Loucy (cell line): ENCODE data around the gene SLC6A20.

Experiments
- H2AFZ ChIP-seq: fragments of 200-600 bp; sonication (generic); 2 replicates; pipeline ENCODE4 v1.6.0; 2016; ENCODE audit warnings: antibody characterized with exemption, mild to moderate bottlenecking, low read length, moderate library complexity
- H3F3A ChIP-seq: fragments of 200-600 bp; 2 replicates; pipeline ENCODE4 v1.6.0; 2016; ENCODE audit warnings: antibody characterized with exemption, low read depth, mild to moderate bottlenecking
- H3K27me3 ChIP-seq: fragments of 200-600 bp; sonication (generic); 2 replicates; pipeline ENCODE4 v1.6.1; 2014; ENCODE audit warnings: low read length, mild to moderate bottlenecking; ENCODE audit not compliant: insufficient read depth, poor library complexity, severe bottlenecking
- H3K36me3 ChIP-seq: fragments of 200-600 bp; sonication (generic); 2 replicates; pipeline ENCODE4 v1.6.1; 2016; ENCODE audit warnings: low read length; ENCODE audit not compliant: insufficient read depth
- H3K4me1 ChIP-seq: fragments of 200-600 bp; sonication (generic); 2 replicates; pipeline ENCODE4 v1.5.1; 2014; ENCODE audit warnings: low read length, mild to moderate bottlenecking; ENCODE audit not compliant: insufficient read depth, poor library complexity, severe bottlenecking
- H3K4me2 ChIP-seq: fragments of 200-600 bp; sonication (generic); 2 replicates; pipeline ENCODE4 v1.6.0; 2014; ENCODE audit warnings: antibody characterized with exemption, low read length, low read depth, mild to moderate bottlenecking; ENCODE audit not compliant: poor library complexity, severe bottlenecking
- H3K4me3 ChIP-seq: fragments of 200-600 bp; sonication (generic); 2 replicates; pipeline ENCODE4 v1.5.1; 2014; ENCODE audit warnings: low read length, mild to moderate bottlenecking, mixed read lengths; ENCODE audit not compliant: poor library complexity, severe bottlenecking
- H3K79me2 ChIP-seq: fragments of 200-600 bp; sonication (generic); 2 replicates; pipeline ENCODE4 v1.6.1; 2014; ENCODE audit warnings: low read length; ENCODE audit not compliant: insufficient read depth
- H3K9ac ChIP-seq: fragments of 200-600 bp; sonication (generic); 2 replicates; pipeline ENCODE4 v1.6.0; 2014; ENCODE audit warnings: mild to moderate bottlenecking, low read depth, low read length, moderate library complexity; ENCODE audit not compliant: poor library complexity, severe bottlenecking
- H3K9me2 ChIP-seq: fragments of 200-600 bp; sonication (generic); replicated peaks from 2 replicates; pipeline ENCODE4 v1.6.1; 2016; ENCODE audit warnings: low read depth, low read length, mixed read lengths
- H3K9me3 ChIP-seq: fragments of 200-600 bp; sonication (generic); 2 replicates; pipeline ENCODE4 v1.6.1; 2014; ENCODE audit warnings: mild to moderate bottlenecking, antibody characterized with exemption, low read length, low read depth; ENCODE audit not compliant: insufficient read depth
- H4K20me1 ChIP-seq: fragments of 200-600 bp; sonication (generic); 2 replicates; pipeline ENCODE4 v1.6.0; 2014; ENCODE audit warnings: antibody characterized with exemption, low read length, mild to moderate bottlenecking; ENCODE audit not compliant: insufficient read depth, poor library complexity, severe bottlenecking
- CTCF ChIP-seq: fragments of 200-600 bp; sonication (generic); conservative IDR thresholded peaks from 2 replicates; pipeline ENCODE4 v1.5.1; 2014; ENCODE audit warnings: mild to moderate bottlenecking, antibody characterized with exemption, low read length
- EZH2phosphoT487 ChIP-seq: fragments of 200-600 bp; IDR thresholded peaks from 2 replicates; pipeline ENCODE4 v1.6.1; 2018; ENCODE audit warnings: antibody characterized with exemption, mild to moderate bottlenecking, moderate library complexity, borderline replicate concordance

The SLC6A20 gene

GRCh38 chr3:45719655-45720487, 76.5 kb downstream of the SLC6A20 start:
- H3K27me3 ChIP-seq = no peaks in the 10 kb centered on the region
- TF ChIP-seq EZH2phosphoT487 (no peak), CTCF (no peak)
- H4K20me1 ChIP-seq = no peaks in the 10 kb centered on the region
- H3F3A ChIP-seq = no peaks in the 10 kb centered on the region
- H3K9me2 ChIP-seq = no peaks in the 10 kb centered on the region
- H3K4me3 ChIP-seq = no peak overlapping the region
- no peaks in the 10 kb centered on the region; the same call in 1 of the 2 replicates for H3K79me2 ChIP-seq
- H3K4me1 ChIP-seq = no peaks in the 10 kb centered on the region
- no peak overlapping the region for H3K4me2 ChIP-seq
- H3K36me3 ChIP-seq = peaks cover 78% of the 10 kb centered on the region
- H3K9ac ChIP-seq = no peak overlapping the region
- no peaks in the 10 kb centered on the region for H3K9me3 ChIP-seq
- no peak overlapping the region for H2AFZ ChIP-seq

- Histone ChIP-seq H3K9me3 (no peaks in the 10 kb centered on the region), H3K79me2 (peaks cover 6% of the 10 kb centered on the region; the same call in 1 of the 2 replicates), H3K4me1 (no peaks in the 10 kb centered on the region), H3K9ac (no peak overlapping the region), H3K4me2 (no peak overlapping the region), H2AFZ (no peak overlapping the region), H3K36me3 (peaks cover 77% of the 10 kb centered on the region), H4K20me1 (peaks cover 6% of the 10 kb centered on the region), H3K9me2 (no peaks in the 10 kb centered on the region), H3K4me3 (no peak overlapping the region), H3K27me3 (no peaks in the 10 kb centered on the region), H3F3A (no peaks in the 10 kb centered on the region)
- no peak for TF ChIP-seq EZH2phosphoT487
- no peak for TF ChIP-seq CTCF
Measured at GRCh38 chr3:45716790-45717336, 79.5 kb downstream of the SLC6A20 start.

- TF ChIP-seq CTCF = no peak
- TF ChIP-seq EZH2phosphoT487 = no peak
- Histone ChIP-seq H3K9ac (no peak overlapping the region), H2AFZ (no peak overlapping the region), H3F3A (no peaks in the 10 kb centered on the region), H3K9me3 (no peaks in the 10 kb centered on the region), H3K4me1 (peaks cover 2% of the 10 kb centered on the region), H3K9me2 (no peaks in the 10 kb centered on the region), H3K27me3 (no peaks in the 10 kb centered on the region), H4K20me1 (peaks cover 11% of the 10 kb centered on the region), H3K79me2 (peaks cover 6% of the 10 kb centered on the region; the same call in 1 of the 2 replicates), H3K4me3 (no peak overlapping the region), H3K4me2 (no peak overlapping the region), H3K36me3 (peaks cover 82% of the 10 kb centered on the region)
Measured at GRCh38 chr3:45715945-45716344, 80.4 kb downstream of the SLC6A20 start.
